HG03108 (cell line): ENCODE measurements around the gene HS1BP3.
A peak's percentile ranks its signal among the peaks of the same experiment; 100 is the strongest.

Experiments
- ATAC-seq: cut with Tn5 transposase; IDR thresholded peaks from one replicate; pipeline ENCODE4 v1.9.1; 2021; ENCODE audit warnings: moderate library complexity; ENCODE audit not compliant: unreplicated experiment

HS1BP3 gene

DNA sequence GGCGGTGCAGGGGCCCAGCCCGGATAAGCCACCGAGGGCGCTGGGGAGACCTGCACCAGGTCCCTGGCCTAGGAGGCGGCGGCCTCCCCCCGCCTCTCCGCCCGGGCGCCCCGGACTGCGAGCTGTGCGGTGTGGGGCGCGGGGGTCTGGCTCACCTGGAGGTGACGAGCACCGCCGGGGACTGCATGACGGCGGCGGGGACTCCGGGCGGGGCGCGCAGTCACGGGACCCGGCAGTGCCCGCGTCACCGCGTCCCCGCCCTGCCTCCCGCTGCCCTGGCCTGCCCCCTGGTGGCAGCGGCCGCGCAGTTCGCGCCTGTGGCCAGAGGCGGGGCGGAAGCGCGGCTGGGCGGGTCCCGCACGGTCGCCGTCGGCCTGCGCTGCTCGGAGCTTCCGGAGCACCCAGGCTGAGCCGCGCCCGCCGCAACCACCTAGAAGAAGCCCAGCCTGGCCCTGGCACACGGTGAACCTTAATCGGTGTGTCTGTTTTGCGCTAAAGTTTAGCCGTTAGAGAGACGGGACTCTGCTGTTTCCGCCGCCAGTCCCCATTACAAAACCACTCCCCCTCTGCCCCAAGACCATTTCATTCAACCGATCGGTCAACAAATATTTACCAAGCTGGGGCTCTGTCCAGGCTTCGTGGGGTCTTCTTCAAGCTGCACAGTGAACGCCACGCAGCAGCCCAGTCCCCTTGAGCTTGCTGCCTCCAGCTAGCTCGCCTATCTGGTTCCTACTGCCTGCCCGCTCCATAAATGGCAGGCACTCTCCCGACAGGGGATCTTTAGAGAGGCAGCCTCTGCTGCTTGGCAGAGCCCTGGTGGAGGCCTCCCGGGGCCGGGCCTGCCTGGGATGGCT, at the start of gene HS1BP3:
Gene HS1BP3, minus strand, starts transcription at position 222 of the 854 bp plus-strand sequence. Its CDS starts 35 bp downstream, at position 187.
- ATAC-seq: peak; percentile 95

DNA sequence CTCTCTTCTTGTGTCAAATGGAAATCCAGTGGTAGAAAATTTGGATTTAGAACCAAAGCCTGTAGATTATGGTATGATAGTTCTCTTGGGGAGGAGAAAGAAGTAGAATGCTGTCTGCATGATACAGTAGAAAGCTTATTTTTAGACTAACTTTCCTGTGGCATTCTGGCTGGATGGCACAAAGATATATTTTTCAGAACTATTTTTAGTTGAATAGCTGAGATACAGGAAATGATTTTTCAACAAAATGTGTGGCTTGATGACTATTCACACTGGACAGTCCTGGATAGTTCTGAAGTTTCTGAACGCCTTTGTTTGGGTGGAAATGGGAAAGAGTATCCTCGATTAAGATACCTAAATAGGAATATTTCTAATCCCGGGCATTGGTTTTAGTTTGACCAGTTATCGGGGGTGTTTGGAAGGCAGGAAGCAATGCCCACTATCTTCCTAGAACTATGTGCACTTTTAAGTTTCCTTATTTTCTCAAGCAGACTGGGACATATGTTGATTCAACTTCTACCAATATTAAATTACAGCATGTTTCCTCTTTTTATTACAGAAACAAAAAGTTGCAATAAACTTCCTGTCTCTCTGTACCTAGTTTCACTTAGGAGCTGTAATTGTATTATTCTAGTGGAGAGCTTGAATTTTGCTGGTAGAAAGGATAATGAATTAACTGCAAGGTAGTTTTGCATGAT, 48.2 kb upstream of the HS1BP3 start:
- ATAC-seq: no peak

DNA sequence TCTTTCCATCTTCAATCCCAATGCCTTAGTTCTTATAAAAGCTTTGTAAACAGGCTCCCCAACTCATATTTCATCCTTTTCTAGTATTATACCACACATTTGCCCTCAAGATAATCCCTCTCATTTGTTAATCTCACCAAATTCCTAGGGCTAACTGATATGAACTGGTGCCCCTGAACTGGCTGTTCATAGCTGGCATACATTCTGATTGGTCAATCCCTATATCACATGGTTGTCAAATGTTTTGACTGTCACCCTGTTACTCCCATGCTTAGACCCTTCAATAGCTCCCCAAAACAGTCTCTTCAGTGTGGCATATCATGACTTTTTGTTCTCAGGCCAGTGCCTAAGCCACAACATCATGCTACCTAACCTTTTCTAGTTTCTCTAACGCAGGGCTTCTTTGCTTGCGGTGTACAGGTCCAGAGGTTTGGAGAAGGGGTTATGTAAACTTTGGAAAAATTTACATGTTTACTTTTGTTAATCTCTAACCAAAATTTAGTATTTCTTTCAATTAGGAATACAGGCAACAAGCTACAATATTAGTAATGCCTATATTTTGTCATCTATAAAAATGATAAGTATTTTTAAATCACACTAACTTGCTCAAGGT, 46.5 kb upstream of the HS1BP3 start:
- ATAC-seq: no peak

GRCh38 chr2:20696366-20696765, 45.5 kb upstream of the HS1BP3 start:
- ATAC-seq: no peak

DNA sequence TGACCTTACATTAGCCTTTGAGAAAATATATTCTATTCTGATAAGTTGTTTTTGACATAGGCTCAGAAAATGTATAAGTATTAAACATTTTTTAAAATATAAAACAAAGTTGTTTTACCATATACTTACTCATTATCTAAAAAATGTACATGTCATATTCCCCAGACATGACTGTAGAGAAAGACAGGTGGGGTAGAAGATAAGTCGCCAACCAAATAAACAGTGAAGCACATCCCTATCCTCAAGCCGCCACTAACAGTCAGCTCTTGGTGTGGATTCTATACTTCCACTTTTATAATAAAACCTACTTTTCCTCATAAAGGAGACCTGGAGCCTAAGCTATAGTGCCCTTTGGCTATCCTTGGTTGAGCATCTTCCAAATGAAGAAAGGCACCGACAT, 42.4 kb upstream of the HS1BP3 start:
- no peak for ATAC-seq

- no peak for ATAC-seq
These were observed 41.2 kb upstream of the HS1BP3 start for GRCh38 chr2:20692081-20692480.

- ATAC-seq: no peak
These were observed 40.3 kb upstream of the HS1BP3 start for GRCh38 chr2:20691076-20691734.

DNA sequence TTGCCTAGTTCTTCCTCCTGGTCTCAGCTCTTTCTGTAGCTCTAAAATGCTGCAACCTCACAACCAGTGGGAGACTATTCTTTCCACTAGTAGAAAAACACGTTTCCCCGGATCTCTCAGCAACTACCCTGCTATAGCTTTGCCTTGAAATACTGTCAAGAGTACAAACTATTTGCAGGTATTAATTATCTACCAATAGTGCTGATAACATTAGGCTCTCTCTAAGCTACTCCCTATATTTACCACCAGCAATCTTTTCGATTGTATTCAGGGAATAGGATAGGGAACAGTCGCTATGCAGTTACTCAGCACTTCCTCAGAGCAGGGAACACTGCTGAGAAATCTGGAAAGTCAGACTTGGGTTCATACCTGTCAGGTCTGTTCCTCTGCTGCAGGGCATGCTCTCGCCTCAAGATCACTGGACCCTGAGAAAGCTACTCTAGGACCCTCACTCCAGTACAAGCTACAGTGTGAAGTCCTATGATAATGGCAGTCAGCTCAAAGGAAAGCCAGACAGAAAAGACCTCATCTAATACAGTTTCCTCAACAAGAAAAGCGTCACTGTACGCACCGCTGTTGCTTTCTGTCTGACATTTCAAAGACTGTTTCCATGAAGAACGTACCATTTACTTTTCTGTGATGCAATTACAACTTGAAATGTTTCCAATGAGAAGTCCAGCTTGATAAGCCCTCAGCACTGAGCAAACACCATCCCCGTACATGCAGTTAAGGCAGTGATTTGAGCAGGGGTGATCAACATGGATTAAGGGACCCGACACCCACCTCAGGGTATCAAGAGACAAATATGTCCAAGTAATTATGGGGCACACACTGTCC, 38.7 kb upstream of the HS1BP3 start:
- ATAC-seq: no peak

DNA sequence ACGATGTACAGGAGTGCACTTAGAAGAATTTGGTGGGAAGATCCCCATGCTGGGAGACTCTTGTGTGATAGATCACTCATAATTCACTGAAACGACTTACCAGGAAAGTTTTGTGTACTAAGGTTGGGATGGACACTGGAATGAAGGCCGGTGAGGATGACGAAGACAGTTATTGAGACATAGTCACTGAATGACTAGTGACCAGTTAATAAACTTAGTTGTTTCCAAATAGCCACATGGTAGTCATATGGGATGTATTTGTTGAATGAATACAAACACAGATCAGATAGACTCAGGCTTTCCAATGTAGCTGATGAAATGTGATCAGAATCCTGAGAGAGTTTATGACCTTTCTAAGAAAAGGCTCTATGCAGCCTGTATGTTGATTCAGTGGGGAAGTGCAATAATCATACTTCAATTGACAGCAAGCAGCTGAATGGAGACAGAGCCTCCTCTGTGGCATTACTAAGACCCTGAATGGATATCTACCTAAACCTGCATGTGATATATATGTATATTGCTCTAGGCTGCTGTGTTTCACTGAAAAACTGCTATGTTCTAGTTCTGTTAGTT, 36.4 kb upstream of the HS1BP3 start:
- no peak for ATAC-seq

DNA sequence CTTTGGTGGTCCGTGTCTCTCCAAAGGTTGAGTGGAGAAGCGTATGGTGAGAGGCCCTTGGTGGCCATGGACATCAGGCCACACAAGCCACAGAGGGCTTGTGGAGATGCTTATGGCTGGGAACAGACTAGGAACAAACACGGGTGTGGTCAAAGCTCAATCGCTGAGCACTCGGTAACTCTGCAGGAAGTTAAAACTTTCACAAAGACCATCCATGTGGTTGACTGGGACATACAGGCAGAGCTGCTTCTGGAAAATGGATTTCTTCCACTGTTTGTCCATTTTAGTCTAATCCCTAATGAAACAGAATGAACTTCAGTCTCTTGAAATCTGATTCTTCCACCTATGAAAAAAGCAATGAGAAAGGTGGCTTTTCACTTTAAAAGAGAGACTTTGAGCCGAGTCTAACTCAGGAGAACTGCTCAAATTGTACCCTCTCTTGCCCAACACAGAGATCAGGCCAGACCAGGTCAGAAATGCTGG, 33.7 kb upstream of the HS1BP3 start:
- no peak for ATAC-seq

- ATAC-seq: no peak
These were observed 31.4 kb upstream of the HS1BP3 start for GRCh38 chr2:20682167-20682920.

- ATAC-seq: no peak
These were observed 30.0 kb upstream of the HS1BP3 start for GRCh38 chr2:20680744-20681375.

GRCh38 chr2:20678780-20679179, 27.9 kb upstream of the HS1BP3 start:
- ATAC-seq: no peak

DNA sequence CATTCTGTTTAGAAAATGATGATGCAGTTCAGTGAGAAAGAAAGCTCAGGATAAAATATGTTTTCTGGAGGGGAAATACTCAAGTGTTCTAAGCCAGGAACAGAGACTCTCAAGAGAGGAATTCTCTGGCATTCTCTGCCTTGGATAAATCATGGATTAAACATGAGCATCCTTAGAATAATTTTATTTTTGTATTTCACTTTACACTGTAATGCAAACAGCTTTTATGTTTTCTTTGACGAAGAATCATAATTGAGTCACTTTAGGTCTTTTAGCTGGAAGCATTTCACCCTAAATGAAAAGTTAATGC, 27.1 kb upstream of the HS1BP3 start:
- ATAC-seq: no peak

DNA sequence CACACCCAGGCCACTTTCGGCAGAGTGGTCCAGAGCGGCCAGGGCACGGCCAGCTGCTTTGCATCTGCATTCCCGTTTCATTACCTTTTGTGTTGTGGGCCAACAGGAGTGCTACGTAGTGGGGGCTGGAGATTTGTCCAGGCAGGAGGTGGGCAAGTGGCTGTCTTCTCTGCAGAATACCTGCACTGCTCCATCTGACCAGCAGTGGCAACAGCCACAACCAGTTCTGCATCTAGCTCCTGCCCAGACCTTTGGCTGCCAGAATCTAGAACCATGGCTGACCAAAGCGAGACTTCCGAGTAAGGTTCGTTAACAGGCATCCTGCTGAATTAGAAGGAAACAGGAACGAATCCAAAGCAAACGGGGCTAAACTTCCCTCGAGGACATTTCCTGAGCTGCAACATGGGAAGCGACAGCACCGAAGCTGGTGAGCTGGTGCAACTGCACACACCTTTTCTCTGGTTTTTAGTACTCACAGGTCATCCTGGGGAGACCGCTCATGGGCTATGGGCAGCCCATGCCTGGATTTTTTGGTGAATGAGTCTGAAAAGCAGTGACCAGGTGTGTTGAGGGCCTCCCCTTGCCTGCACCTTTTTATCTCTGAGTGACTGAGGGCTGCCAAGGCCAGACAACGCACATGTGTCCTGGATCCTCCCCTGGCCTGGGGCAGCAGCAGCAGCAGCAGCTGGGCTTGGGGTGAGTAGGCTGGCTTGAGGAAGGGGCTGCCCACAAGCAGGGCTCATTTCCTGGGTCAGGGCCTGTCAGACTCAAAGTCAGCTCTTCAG, 26.6 kb upstream of the HS1BP3 start:
- ATAC-seq: peak; percentile 27

GRCh38 chr2:20676353-20677215, 25.7 kb upstream of the HS1BP3 start:
- ATAC-seq: peak; percentile 72

DNA sequence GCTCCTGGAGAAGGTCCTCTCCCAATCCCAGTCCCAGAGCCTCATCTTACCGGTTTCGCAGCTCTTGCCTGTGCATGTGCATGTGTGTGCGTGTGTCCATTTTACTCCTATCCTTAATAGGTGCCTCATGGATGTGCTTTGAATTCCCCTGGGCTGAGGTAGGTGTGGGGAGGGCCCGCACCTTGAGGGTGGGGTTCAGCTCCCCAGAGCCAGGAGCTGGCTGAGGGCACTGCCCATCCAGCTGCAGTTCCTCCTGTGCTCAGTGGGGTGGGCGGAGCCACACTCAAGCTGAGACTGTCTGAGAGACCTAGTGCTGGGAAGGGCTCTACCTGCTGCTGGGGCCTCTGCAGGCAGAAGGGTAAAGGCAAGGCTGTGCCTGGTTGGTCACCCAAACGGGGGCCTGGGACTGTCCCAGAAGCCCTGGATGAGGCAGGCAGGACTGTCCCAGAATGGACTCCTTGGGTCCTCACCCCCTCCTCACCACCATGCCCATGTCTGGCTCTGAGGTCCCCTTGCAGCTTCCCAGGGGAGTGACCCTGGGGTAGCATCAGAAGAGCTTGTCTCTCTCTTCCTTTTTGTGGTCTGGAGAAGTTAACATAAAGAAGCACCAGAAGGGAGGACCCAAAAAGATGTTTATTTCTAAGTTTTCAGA, 24.9 kb upstream of the HS1BP3 start:
- ATAC-seq: peak; percentile 42
